K562 (cell line): ENCODE data around the gene LLPH. TPM values are rescaled to one million over a fixed set of nuclear protein-coding genes. Genes with fewer than 3 reads are reported as not detected.

Experiments used
- ATAC-seq: fragments of 200-7000 bp; cut with Tn5 transposase; 3 replicates; pipeline ENCODE4 v1.9.1; 2020; ENCODE audit warnings: moderate library complexity
- BruUV-seq: library from RNA; stranded (reverse); fragments of 400-500 nt; replicated peaks from 2 replicates; lab custom pipeline; 2021; lab: Mats Ljungman, UMichigan
- CTCF ChIA-PET: fragments of 300-600 bp; formaldehyde crosslinking; extraction: SDS; loops from one replicate; lab custom pipeline; 2021; ENCODE audit warnings: low intra/inter-chr PET ratio; lab: Yijun Ruan, JAX
- POLR2A ChIA-PET: fragments of 300-600, 350-650 bp; sonication (Branson Sonifier 250); formaldehyde crosslinking; extraction: SDS; loops from one replicate; lab custom pipeline; 2021; ENCODE audit warnings: antibody characterized with exemption, inconsistent platforms; lab: Yijun Ruan, JAX
- DNase-seq, 4 experiments: peaks; one replicate each; pipeline versions ENCODE4 v3.0.0 to v3.0.0-alpha.2; 2011 to 2018; ENCODE audit warnings: low spot score in 3 of 4, mixed read lengths in 3 of 4; ENCODE audit errors: extremely low read depth in 1 of 4
- FAIRE-seq: peaks from 2 replicates; lab custom pipeline; 2011; peaks lifted over from hg19 to GRCh38; lab: Jason Lieb, UNC
- H2AFZ ChIP-seq: 2 replicates; pipeline ENCODE4 v1.6.0; 2011; ENCODE audit warnings: low read depth, low read length, control low read depth, inconsistent platforms
- H3K27ac ChIP-seq: fragments of 200-600 bp; 3 replicates; pipeline ENCODE4 v1.8.0; 2011; ENCODE audit warnings: low read depth, mild to moderate bottlenecking, control low read depth, inconsistent platforms, low read length, moderate library complexity, mixed read lengths; ENCODE audit errors: extremely low read depth
- H3K27me3 ChIP-seq, 2 experiments: fragments of 300-600 bp in 1 of 2; 2 replicates in 1 of 2; 3 replicates in 1 of 2; pipeline versions ENCODE4 v1.6.0 to v1.8.0; 2011; ENCODE audit warnings: inconsistent platforms in 2 of 2, low read length in 2 of 2, mild to moderate bottlenecking in 1 of 2, mixed read lengths in 1 of 2, moderate library complexity in 1 of 2; ENCODE audit not compliant: control insufficient read depth in 2 of 2, insufficient read depth in 2 of 2
- H3K36me3 ChIP-seq: fragments of 300-600 bp; 3 replicates; pipeline ENCODE4 v1.8.0; 2011; ENCODE audit warnings: mild to moderate bottlenecking, low read length, inconsistent platforms; ENCODE audit not compliant: control insufficient read depth, insufficient read depth
- H3K4me1 ChIP-seq, 2 experiments: fragments of 200-600 bp in 1 of 2; replicated peaks in 1 of 2; 2 replicates in 1 of 2; 3 replicates in 1 of 2; pipeline versions ENCODE4 v1.5.1 to v1.8.0; 2011; ENCODE audit warnings: inconsistent platforms in 2 of 2, low read length in 2 of 2, mild to moderate bottlenecking in 1 of 2, mixed read lengths in 1 of 2, moderate library complexity in 1 of 2; ENCODE audit not compliant: control insufficient read depth in 2 of 2, insufficient read depth in 2 of 2
- H3K4me2 ChIP-seq: 2 replicates; pipeline ENCODE4 v1.6.1; 2011; ENCODE audit warnings: low read length, control low read depth, inconsistent platforms, mixed read lengths; ENCODE audit not compliant: insufficient read depth
- H3K4me3 ChIP-seq: fragments of 200-600 bp; sonication (generic), shearing (Covaris generic); 2 replicates; pipeline ENCODE4 v1.5.1; 2016; ENCODE audit warnings: control low read depth, inconsistent platforms
- H3K79me2 ChIP-seq: fragments of 200-600 bp; 3 replicates; pipeline ENCODE4 v1.8.0; 2011; ENCODE audit warnings: low read length, inconsistent platforms; ENCODE audit not compliant: control insufficient read depth, insufficient read depth
- H3K9ac ChIP-seq, 2 experiments: 2 replicates each; pipeline versions ENCODE4 v1.6.0 to v1.6.1; 2011; ENCODE audit warnings: low read depth in 2 of 2, low read length in 2 of 2, control low read depth in 1 of 2, inconsistent platforms in 1 of 2, mild to moderate bottlenecking in 1 of 2, mixed read lengths in 1 of 2; ENCODE audit not compliant: insufficient read depth in 1 of 2
- H3K9me1 ChIP-seq: one replicate; pipeline ENCODE4 v1.6.0; 2011; ENCODE audit warnings: inconsistent platforms, mild to moderate bottlenecking, low read length, moderate library complexity; ENCODE audit not compliant: control insufficient read depth, insufficient read depth
- H3K9me3 ChIP-seq: replicated peaks from 2 replicates; pipeline ENCODE4 v1.5.1; 2011; ENCODE audit warnings: low read depth, low read length, inconsistent platforms; ENCODE audit not compliant: control insufficient read depth, insufficient read depth
- H4K20me1 ChIP-seq: replicated peaks from 2 replicates; pipeline ENCODE4 v1.6.1; 2011; ENCODE audit warnings: low read length, inconsistent platforms, mixed read lengths; ENCODE audit not compliant: control insufficient read depth, insufficient read depth
- BCOR ChIP-seq: fragments of 450-650 bp; IDR thresholded peaks from 2 replicates; pipeline ENCODE4 v1.6.1; 2016
- BDP1 ChIP-seq: IDR thresholded peaks from 3 replicates; pipeline ENCODE4 v1.6.1; 2011; ENCODE audit not compliant: insufficient read length, insufficient read depth
- BRF1 ChIP-seq: IDR thresholded peaks from 3 replicates; pipeline ENCODE4 v1.6.1; 2011; ENCODE audit warnings: borderline replicate concordance, mild to moderate bottlenecking; ENCODE audit not compliant: insufficient read length; ENCODE audit errors: extremely low read depth
- MTA1 ChIP-seq: fragments of 450-650 bp; IDR thresholded peaks from 2 replicates; pipeline ENCODE4 v1.6.1; 2017; ENCODE audit warnings: borderline replicate concordance
- NCOA2 ChIP-seq, 2 experiments: fragments of 450-650 bp; IDR thresholded peaks; 2 replicates each; pipeline ENCODE4 v1.6.1; 2018; ENCODE audit warnings: mild to moderate bottlenecking in 2 of 2, moderate library complexity in 1 of 2; ENCODE audit not compliant: partially characterized antibody in 2 of 2
- SAFB2 ChIP-seq: fragments of 200-400 bp; formaldehyde crosslinking; IDR thresholded peaks from 2 replicates; pipeline ENCODE4 v1.6.1; 2018; ENCODE audit warnings: borderline replicate concordance, low read length, low read depth, moderate library complexity; ENCODE audit not compliant: severe bottlenecking
- SIX5 ChIP-seq, 2 experiments: IDR thresholded peaks; 2 replicates each; pipeline ENCODE4 v1.6.1; 2011; ENCODE audit warnings: low read length in 2 of 2, borderline replicate concordance in 1 of 2, low read depth in 1 of 2, mild to moderate bottlenecking in 1 of 2, moderate library complexity in 1 of 2; ENCODE audit not compliant: insufficient read depth in 1 of 2
- SLC30A9 ChIP-seq: fragments of 250-450 bp; sonication (Bioruptor Pico); IDR thresholded peaks from 2 replicates; pipeline ENCODE4 v1.8.0; 2022; ENCODE audit warnings: mild to moderate bottlenecking, moderate library complexity
- ZNF184 ChIP-seq: sonication (generic); formaldehyde crosslinking; IDR thresholded peaks from 2 replicates; pipeline ENCODE4 v1.5.0; 2020; ENCODE audit warnings: missing genetic modification reagents
- ZNF347 ChIP-seq: fragments of 450-650 bp; formaldehyde crosslinking; IDR thresholded peaks from 2 replicates; pipeline ENCODE4 v1.4.0; 2020; ENCODE audit warnings: low read depth, mild to moderate bottlenecking, moderate library complexity
- WGBS: fragments of 100-300 bp; shearing (Covaris generic); methylation state at CpG from one replicate; pipeline ENCODE4 v1.1.6; 2016; ENCODE audit warnings: low coverage, mixed read lengths; ENCODE audit not compliant: insufficient coverage; ENCODE audit errors: missing lambda C conversion rate; 5-methylcytosine and 5-hydroxymethylcytosine counted together
- in situ Hi-C: fragments of 300-500 bp; cut with MboI; formaldehyde crosslinking; loops from 4 replicates; pipeline ENCODE4 v1.15.0; 2018; ENCODE audit warnings: inconsistent platforms, mixed read lengths
- intact Hi-C: fragments of 100-400 bp; cut with micrococcal nuclease; formaldehyde crosslinking; loops from 2 replicates; pipeline ENCODE4 v1.14.2; 2022
- polyA plus RNA-seq, 8 experiments: library from polyadenylated mRNA; depleted of rRNA in 4 of 8; stranded (reverse) in 5 of 8; unstranded in 3 of 8; fragments of >200 nt; fragmentation: Nextera tagmentation in 2 of 8; fragmentation: Illumina TruSeq in 1 of 8; extraction: Ambion mirVana in 2 of 8; extraction: Trizol in 1 of 8; gene quantifications; 2 replicates each; pipeline versions ENCODE4 v1.2.1 to v1.2.3, GENCODE V29; 2011 to 2014; ENCODE audit warnings: inconsistent platforms in 1 of 8, missing spikeins in 1 of 8
- total RNA-seq, 7 experiments: library from RNA; depleted of rRNA in 6 of 7; stranded (reverse); fragments of >200 nt in 6 of 7; fragmentation: Illumina TruSeq in 2 of 7; extraction: Trizol in 2 of 7; gene quantifications; 2 replicates each; pipeline versions ENCODE4 v1.2.1 to v1.2.3, GENCODE V29; 2011 to 2021; ENCODE audit warnings: low replicate concordance in 1 of 7
- TF ChIP-seq, protein P1 (sequence below), 2 experiments: fragments of 450-650 bp in 1 of 2; sonication (generic) in 1 of 2; formaldehyde crosslinking in 1 of 2; IDR thresholded peaks in 1 of 2; conservative IDR thresholded peaks in 1 of 2; 2 replicates each; pipeline versions ENCODE4 v1.6.1 to v1.8.1; 2016 to 2023; ENCODE audit warnings: mild to moderate bottlenecking in 2 of 2, moderate library complexity in 2 of 2, inconsistent platforms in 1 of 2, missing genetic modification reagents in 1 of 2
- TF ChIP-seq, protein P2 (sequence below): sonication (generic); formaldehyde crosslinking; IDR thresholded peaks from 2 replicates; pipeline ENCODE4 v1.9.0; 2022; ENCODE audit warnings: mild to moderate bottlenecking, missing genetic modification reagents
- TF ChIP-seq, protein P3 (sequence below): fragments of 200-800 bp; sonication (Bioruptor generic); IDR thresholded peaks from 2 replicates; pipeline ENCODE4 v1.6.1; 2017; ENCODE audit warnings: missing genetic modification characterization, missing compliant biosample characterization
- TF ChIP-seq, protein P4 (sequence below): sonication (generic); formaldehyde crosslinking; IDR thresholded peaks from 2 replicates; pipeline ENCODE4 v1.9.0; 2022; ENCODE audit warnings: mild to moderate bottlenecking, missing genetic modification reagents

LLPH gene
- total and polyA plus RNA-seq, 9 of the 15 experiments (the other 6 are each of a cell fraction or from before 2014, with no cell fraction given), result 19.1 to 87.3 (median 59.6) TPM

DNA sequence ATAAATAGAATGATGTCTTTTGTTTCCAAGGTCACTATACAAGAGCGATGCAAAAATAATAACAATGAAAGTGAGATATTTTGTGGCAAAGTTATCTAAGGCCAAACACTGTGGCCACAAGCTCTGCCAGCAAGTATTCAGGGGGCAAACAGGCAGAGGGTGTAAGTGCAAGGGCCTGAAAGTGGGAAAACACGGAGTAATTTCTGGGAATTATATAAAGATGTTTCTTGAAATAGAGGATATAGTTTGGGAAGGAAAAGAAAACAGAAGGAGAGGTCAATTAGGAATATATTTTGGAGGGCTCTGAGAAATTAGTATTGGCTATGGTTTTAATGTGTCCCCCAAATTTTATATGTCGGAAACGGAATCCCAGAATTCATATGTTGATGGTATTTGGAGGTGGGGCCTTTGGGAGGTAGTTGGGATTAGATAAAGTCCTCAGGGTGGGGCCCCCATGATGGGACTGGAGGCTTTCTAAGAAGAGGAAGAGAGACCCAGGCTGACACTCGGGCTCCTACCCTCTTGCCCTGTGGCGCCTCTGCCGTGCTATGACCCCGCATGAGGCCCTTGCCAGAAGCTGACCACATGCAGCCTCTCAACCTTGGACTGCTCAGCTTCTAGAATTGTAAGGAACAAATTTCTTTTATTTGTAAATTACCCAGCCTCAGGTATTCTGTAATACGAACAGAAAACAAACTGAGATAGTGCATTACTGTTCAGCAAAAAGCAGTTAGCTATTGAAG, 60.0 kb downstream of the LLPH start (continued):
- TF ChIP-seq, protein P1, sequence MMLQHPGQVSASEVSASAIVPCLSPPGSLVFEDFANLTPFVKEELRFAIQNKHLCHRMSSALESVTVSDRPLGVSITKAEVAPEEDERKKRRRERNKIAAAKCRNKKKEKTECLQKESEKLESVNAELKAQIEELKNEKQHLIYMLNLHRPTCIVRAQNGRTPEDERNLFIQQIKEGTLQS (IDR thresholded peaks at IDR 0.05), result no peak
- TF ChIP-seq, protein P1 (CRISPR knock-in tag; conservative IDR thresholded peaks at IDR 0.05), result no peak
- no peak for TF ChIP-seq ZNF347 (CRISPR knock-in tag)
- TF ChIP-seq, protein P2, sequence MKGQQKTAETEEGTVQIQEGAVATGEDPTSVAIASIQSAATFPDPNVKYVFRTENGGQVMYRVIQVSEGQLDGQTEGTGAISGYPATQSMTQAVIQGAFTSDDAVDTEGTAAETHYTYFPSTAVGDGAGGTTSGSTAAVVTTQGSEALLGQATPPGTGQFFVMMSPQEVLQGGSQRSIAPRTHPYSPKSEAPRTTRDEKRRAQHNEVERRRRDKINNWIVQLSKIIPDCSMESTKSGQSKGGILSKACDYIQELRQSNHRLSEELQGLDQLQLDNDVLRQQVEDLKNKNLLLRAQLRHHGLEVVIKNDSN, result no peak

DNA sequence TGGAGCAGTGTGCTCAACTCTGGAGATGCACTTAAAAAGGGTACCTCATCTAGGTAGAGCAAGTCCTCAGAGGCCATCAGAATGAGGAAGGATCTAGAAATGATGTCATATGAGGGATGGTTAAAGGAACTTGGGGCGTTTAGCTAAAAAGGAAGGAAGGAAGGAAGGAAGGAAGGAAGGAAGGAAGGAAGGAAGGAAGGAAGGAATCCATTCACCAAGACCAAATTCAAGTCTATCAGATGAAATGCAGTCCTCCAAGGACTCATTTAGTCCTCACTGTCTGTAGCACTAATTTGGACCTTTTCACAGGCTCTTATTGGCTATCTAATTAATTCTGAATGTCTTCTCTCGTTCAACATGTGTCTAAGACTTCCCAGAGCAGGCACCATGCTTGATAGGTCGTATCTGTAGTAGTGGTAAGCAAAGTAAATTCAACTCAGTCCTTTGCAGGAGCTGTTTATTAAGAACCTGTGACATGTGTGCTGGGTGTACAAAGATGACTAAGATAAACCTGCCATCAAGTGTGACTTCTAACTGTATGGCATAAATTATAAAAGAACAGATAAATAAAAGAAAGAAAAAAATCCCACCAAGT, 63.5 kb downstream of the LLPH start:
- H3K9me1 ChIP-seq, result no peaks in the 10 kb centered on the region
- no peak overlapping the region for H2AFZ ChIP-seq
- no peak overlapping the region for H3K4me3 ChIP-seq
- DNase-seq (no peak), FAIRE-seq (no peak), ATAC-seq (no peak)
- H3K27ac ChIP-seq, result no peak overlapping the region
- no peaks in the 10 kb centered on the region for H4K20me1 ChIP-seq
- H3K9me3 ChIP-seq, result no peaks in the 10 kb centered on the region
- ChIA-PET POLR2A (interaction anchor here (0.6 kb wide), 1 partner anchor 16 kb away, joined by 4 read pairs; no protein-coding TSS in a partner anchor), CTCF (no interaction called here)
- intact Hi-C loops, result no loop called here
- H3K79me2 ChIP-seq, result no peaks in the 10 kb centered on the region
- H3K27me3 ChIP-seq, result 0 out of 5 replicates have a peak, but pooled peaks cover 2 to 4% of the 10 kb centered on the region in 2 experiments
- no peaks in the 10 kb centered on the region for H3K36me3 ChIP-seq
- H3K9ac ChIP-seq, result no peak overlapping the region
- no peaks in the 10 kb centered on the region for H3K4me1 ChIP-seq
- H3K4me2 ChIP-seq, result no peak overlapping the region
- 0% methylated on average over 3 of the region's 3 CpGs for WGBS
- in situ Hi-C loops, result no loop called here
- no TSS peak for BruUV-seq
- TF ChIP-seq, protein P3, sequence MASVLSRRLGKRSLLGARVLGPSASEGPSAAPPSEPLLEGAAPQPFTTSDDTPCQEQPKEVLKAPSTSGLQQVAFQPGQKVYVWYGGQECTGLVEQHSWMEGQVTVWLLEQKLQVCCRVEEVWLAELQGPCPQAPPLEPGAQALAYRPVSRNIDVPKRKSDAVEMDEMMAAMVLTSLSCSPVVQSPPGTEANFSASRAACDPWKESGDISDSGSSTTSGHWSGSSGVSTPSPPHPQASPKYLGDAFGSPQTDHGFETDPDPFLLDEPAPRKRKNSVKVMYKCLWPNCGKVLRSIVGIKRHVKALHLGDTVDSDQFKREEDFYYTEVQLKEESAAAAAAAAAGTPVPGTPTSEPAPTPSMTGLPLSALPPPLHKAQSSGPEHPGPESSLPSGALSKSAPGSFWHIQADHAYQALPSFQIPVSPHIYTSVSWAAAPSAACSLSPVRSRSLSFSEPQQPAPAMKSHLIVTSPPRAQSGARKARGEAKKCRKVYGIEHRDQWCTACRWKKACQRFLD (CRISPR knock-in tag), result no peak
- no peak for TF ChIP-seq SLC30A9 (CRISPR knock-in tag)
- TF ChIP-seq MTA1, result no peak
- TF ChIP-seq BDP1, result no peak
- no peak for TF ChIP-seq SAFB2
- no peak for TF ChIP-seq BCOR
- no peak for TF ChIP-seq BRF1
- TF ChIP-seq, protein P1 (IDR thresholded peaks at IDR 0.05), result no peak
- TF ChIP-seq, protein P1 (CRISPR knock-in tag; conservative IDR thresholded peaks at IDR 0.05), result no peak
- TF ChIP-seq NCOA2 (IDR thresholded peaks at IDR 0.05; ENCODE audit: partially characterized antibody in 2 of 2), result no peak
- TF ChIP-seq, protein P4, sequence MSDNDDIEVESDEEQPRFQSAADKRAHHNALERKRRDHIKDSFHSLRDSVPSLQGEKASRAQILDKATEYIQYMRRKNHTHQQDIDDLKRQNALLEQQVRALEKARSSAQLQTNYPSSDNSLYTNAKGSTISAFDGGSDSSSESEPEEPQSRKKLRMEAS (CRISPR knock-in tag), result no peak
- no peak for TF ChIP-seq ZNF184 (CRISPR knock-in tag)
- no peak for TF ChIP-seq SIX5 (IDR thresholded peaks at IDR 0.05; ENCODE audit: borderline replicate concordance in 1 of 2, insufficient read depth in 1 of 2, low read depth in 1 of 2, low read length in 2 of 2)
